Measurements from ENCODE around the gene ISG20. TPM values are rescaled to one million over a fixed set of nuclear protein-coding genes. Genes with fewer than 3 reads are reported as not detected.

The ISG20 gene
- total and polyA plus RNA-seq, 2 donors from 2014 or later, result 7.3 to 25.5 TPM

GRCh38 chr15:88613074-88613944 lies 25.5 kb upstream of the ISG20 start:
- no peak overlapping the region for H3K4me3 ChIP-seq (ENCODE audit: low read length in 3 of 3)
- no peak overlapping the region for H3K9ac ChIP-seq (ENCODE audit: low read length in 3 of 3)
- H3K36me3 ChIP-seq (ENCODE audit: control insufficient read depth in 2 of 3, insufficient read depth in 3 of 3, low read length in 3 of 3), result no peaks in the 10 kb centered on the region
- no peak for TF ChIP-seq CTCF (IDR thresholded peaks at IDR 0.05; ENCODE audit: borderline replicate concordance, extremely low read depth, insufficient read depth)
- FAIRE-seq (no peak), DNase-seq (no peak)
- H3K4me1 ChIP-seq (ENCODE audit: control insufficient read depth in 2 of 3, insufficient read depth in 2 of 3, low read depth in 1 of 3, low read length in 3 of 3), result peaks cover 0 to 2% (median 0%) of the 10 kb centered on the region in 3 donors
- no peak overlapping the region for H3K27ac ChIP-seq (ENCODE audit: low read depth in 2 of 2, low read length in 2 of 2)
- intact Hi-C loops (cut with DNase I), result no loop called here
- H3K27me3 ChIP-seq (ENCODE audit: control insufficient read depth, insufficient read depth, low read length), result no peaks in the 10 kb centered on the region
- no peaks in the 10 kb centered on the region for H3K9me3 ChIP-seq (ENCODE audit: control insufficient read depth in 2 of 3, insufficient read depth in 1 of 3, low read length in 3 of 3)

GRCh38 chr15:88615303-88616107 lies 23.3 kb upstream of the ISG20 start:
- DNase-seq (peak in 1 of 5 donors; percentile 42), FAIRE-seq (no peak)
- Histone ChIP-seq H3K9me3 (ENCODE audit: control insufficient read depth in 2 of 3, insufficient read depth in 1 of 3, low read length in 3 of 3) (no peaks in the 10 kb centered on the region), H3K4me1 (ENCODE audit: control insufficient read depth in 2 of 3, insufficient read depth in 2 of 3, low read depth in 1 of 3, low read length in 3 of 3) (peaks cover 0 to 2% (median 0%) of the 10 kb centered on the region in 3 donors), H3K36me3 (ENCODE audit: control insufficient read depth in 2 of 3, insufficient read depth in 3 of 3, low read length in 3 of 3) (no peaks in the 10 kb centered on the region), H3K4me3 (ENCODE audit: low read length in 3 of 3) (no peak overlapping the region), H3K27ac (ENCODE audit: low read depth in 2 of 2, low read length in 2 of 2) (peak overlapping the region; percentile 11 to 28), H3K27me3 (ENCODE audit: control insufficient read depth, insufficient read depth, low read length) (no peaks in the 10 kb centered on the region), H3K9ac (ENCODE audit: low read length in 3 of 3) (no peak overlapping the region)
- no peak for TF ChIP-seq CTCF (IDR thresholded peaks at IDR 0.05; ENCODE audit: borderline replicate concordance, extremely low read depth, insufficient read depth)
- intact Hi-C loops (cut with DNase I), result no loop called here

GRCh38 chr15:88616240-88616639 lies 22.6 kb upstream of the ISG20 start:
- FAIRE-seq (no peak), DNase-seq (no peak)
- no peak for TF ChIP-seq CTCF (IDR thresholded peaks at IDR 0.05; ENCODE audit: borderline replicate concordance, extremely low read depth, insufficient read depth)
- Histone ChIP-seq H3K9me3 (ENCODE audit: control insufficient read depth in 2 of 3, insufficient read depth in 1 of 3, low read length in 3 of 3) (no peaks in the 10 kb centered on the region), H3K9ac (ENCODE audit: low read length in 3 of 3) (no peak overlapping the region), H3K27ac (ENCODE audit: low read depth in 2 of 2, low read length in 2 of 2) (no peak overlapping the region), H3K4me3 (ENCODE audit: low read length in 3 of 3) (no peak overlapping the region), H3K36me3 (ENCODE audit: control insufficient read depth in 2 of 3, insufficient read depth in 3 of 3, low read length in 3 of 3) (no peaks in the 10 kb centered on the region), H3K27me3 (ENCODE audit: control insufficient read depth, insufficient read depth, low read length) (no peaks in the 10 kb centered on the region), H3K4me1 (ENCODE audit: control insufficient read depth in 2 of 3, insufficient read depth in 2 of 3, low read depth in 1 of 3, low read length in 3 of 3) (peaks cover 0 to 5% (median 4%) of the 10 kb centered on the region in 3 donors)
- intact Hi-C loops (cut with DNase I), result no loop called here

Data from kidney (tissue), 14 donors.